ENCODE measurements around the gene STPG3. TPM values are rescaled to one million over a fixed set of nuclear protein-coding genes. Genes with fewer than 3 reads are reported as not detected.

STPG3 gene
- total RNA-seq, 1 donor from 2014 or later, result 0.78 TPM

DNA sequence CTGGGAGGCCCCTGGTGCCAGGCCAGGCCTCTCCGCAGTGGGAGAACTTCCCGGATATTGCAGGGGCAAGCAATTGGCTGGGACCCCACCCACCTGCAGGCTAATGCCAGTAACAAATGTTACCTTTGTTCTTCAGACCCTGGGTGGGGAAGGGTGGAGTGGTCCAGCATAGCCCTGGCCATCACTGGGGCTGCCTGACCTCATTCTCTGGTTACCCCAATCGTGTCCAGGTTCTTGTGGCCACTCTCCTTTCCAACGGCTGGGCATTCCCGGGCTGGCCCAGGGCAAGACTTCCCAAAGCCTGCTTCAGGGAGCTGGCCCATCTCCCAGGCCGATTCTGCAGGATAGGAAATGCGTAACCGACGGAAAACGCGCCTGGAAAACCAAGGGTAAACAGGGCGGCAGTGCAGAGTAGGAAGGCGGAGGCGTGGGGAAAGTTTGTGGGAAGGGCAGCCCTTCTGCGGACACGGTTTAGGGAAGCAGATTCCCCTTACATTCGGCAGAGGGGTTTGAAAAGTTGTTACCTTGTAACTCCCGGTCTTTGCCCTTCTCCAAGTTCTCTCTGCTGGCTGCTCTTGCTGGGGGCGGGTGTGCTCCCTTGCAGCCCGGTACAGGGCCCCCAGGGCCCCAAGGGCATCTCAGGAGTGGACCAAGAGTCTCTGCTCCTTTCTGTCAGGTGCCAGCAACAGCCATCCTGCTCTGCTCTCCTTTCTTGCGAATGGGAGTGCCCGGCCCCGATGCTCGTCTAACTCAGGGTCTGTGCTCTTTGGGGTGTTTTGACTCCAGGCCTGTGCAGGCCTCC lies 47.5 kb downstream of the STPG3 start:
- DNase-seq (ENCODE audit: extremely low spot score, unreplicated experiment), result no peak
- H3K27ac Mint-ChIP-seq (ENCODE audit: unreplicated experiment), result no peak overlapping the region
- TF ChIP-seq, protein P1, sequence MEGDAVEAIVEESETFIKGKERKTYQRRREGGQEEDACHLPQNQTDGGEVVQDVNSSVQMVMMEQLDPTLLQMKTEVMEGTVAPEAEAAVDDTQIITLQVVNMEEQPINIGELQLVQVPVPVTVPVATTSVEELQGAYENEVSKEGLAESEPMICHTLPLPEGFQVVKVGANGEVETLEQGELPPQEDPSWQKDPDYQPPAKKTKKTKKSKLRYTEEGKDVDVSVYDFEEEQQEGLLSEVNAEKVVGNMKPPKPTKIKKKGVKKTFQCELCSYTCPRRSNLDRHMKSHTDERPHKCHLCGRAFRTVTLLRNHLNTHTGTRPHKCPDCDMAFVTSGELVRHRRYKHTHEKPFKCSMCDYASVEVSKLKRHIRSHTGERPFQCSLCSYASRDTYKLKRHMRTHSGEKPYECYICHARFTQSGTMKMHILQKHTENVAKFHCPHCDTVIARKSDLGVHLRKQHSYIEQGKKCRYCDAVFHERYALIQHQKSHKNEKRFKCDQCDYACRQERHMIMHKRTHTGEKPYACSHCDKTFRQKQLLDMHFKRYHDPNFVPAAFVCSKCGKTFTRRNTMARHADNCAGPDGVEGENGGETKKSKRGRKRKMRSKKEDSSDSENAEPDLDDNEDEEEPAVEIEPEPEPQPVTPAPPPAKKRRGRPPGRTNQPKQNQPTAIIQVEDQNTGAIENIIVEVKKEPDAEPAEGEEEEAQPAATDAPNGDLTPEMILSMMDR (IDR thresholded peaks at IDR 0.05), result no peak
- no peaks in the 10 kb centered on the region for H3K9me3 Mint-ChIP-seq (ENCODE audit: unreplicated experiment)
- H3K27me3 Mint-ChIP-seq (ENCODE audit: unreplicated experiment), result peaks cover 11% of the 10 kb centered on the region
- H3K4me3 Mint-ChIP-seq (ENCODE audit: unreplicated experiment), result no peak overlapping the region
- no peaks in the 10 kb centered on the region for H3K36me3 Mint-ChIP-seq (ENCODE audit: unreplicated experiment)
- H3K4me1 Mint-ChIP-seq (ENCODE audit: unreplicated experiment), result peaks cover 20% of the 10 kb centered on the region

DNA sequence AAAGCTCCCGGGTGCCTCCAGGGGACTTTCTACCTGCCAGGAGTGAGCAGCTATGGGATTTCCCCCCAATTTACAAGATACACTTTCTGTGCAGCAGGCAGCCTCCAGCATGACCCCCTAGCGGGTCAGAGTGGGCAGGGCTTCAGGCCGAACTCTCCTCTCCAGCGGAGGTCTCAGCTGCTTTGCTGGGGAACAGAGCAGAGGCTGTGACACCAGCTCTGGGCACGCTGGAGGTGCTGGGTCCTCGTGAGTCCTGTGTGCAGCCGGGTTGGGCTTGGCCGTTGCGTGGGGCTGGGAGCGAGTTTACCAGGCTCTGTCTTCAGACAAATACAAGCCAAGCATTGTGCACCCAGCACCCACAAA lies 48.1 kb downstream of the STPG3 start:
- H3K4me3 Mint-ChIP-seq (ENCODE audit: unreplicated experiment), result no peak overlapping the region
- H3K4me1 Mint-ChIP-seq (ENCODE audit: unreplicated experiment), result peaks cover 22% of the 10 kb centered on the region
- no peaks in the 10 kb centered on the region for H3K36me3 Mint-ChIP-seq (ENCODE audit: unreplicated experiment)
- no peaks in the 10 kb centered on the region for H3K9me3 Mint-ChIP-seq (ENCODE audit: unreplicated experiment)
- no peak overlapping the region for H3K27ac Mint-ChIP-seq (ENCODE audit: unreplicated experiment)
- peaks cover 10% of the 10 kb centered on the region for H3K27me3 Mint-ChIP-seq (ENCODE audit: unreplicated experiment)
- TF ChIP-seq, protein P1 (IDR thresholded peaks at IDR 0.05), result no peak
- no peak for DNase-seq (ENCODE audit: extremely low spot score, unreplicated experiment)

DNA sequence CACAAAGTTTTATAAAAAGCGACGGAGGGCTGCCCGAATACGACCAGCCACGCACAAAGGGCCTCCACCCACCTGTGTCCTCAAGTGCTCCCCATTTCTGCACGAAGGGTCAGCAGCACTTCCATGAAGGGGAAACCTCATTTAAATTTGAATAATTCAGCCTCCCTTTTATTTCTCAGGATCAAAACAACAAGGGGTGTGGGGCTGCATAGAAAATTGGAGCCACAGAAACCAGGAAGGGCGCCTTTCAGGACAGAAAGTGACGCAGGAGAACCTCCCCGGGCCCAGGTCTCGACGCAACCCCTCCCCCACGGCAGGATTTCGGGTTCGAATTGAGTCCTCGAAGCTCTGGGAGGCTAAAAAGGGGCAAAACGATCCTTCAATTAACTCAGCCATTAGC lies 48.9 kb downstream of the STPG3 start:
- no peaks in the 10 kb centered on the region for H3K9me3 Mint-ChIP-seq (ENCODE audit: unreplicated experiment)
- H3K4me1 Mint-ChIP-seq (ENCODE audit: unreplicated experiment), result peaks cover 22% of the 10 kb centered on the region
- H3K4me3 Mint-ChIP-seq (ENCODE audit: unreplicated experiment), result peak overlapping the region; percentile 47
- H3K27ac Mint-ChIP-seq (ENCODE audit: unreplicated experiment), result no peak overlapping the region
- TF ChIP-seq, protein P1 (IDR thresholded peaks at IDR 0.05), result no peak
- H3K27me3 Mint-ChIP-seq (ENCODE audit: unreplicated experiment), result peaks cover 10% of the 10 kb centered on the region
- DNase-seq (ENCODE audit: extremely low spot score, unreplicated experiment), result no peak
- H3K36me3 Mint-ChIP-seq (ENCODE audit: unreplicated experiment), result no peaks in the 10 kb centered on the region

DNA sequence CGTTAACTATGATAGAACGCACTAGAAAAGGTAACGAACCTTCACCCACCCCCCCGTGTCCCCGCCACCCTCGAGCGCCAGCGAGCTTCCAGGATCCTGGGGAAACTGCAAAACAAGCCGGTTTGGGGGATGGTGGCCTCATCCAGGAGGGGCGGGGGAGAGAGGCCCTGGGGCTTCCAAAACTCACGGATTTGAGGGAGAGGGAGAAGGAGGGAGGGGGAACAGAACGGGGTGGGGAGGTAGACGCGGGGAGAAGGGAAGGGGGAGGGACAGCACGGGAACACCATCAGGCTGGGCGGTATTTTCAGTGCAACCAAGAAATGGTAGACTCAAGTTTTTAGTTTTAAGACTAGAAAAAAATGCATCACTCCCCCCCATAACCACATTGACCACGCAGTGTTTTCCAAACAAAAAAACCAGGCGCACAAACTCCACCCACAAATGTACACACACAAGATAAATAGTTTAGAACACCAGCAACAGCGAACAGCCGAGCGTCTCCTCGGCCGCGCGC lies 49.5 kb downstream of the STPG3 start:
- peaks cover 10% of the 10 kb centered on the region for H3K27me3 Mint-ChIP-seq (ENCODE audit: unreplicated experiment)
- peak overlapping the region; percentile 54 for H3K27ac Mint-ChIP-seq (ENCODE audit: unreplicated experiment)
- H3K4me1 Mint-ChIP-seq (ENCODE audit: unreplicated experiment), result peaks cover 22% of the 10 kb centered on the region
- DNase-seq (ENCODE audit: extremely low spot score, unreplicated experiment), result no peak
- H3K4me3 Mint-ChIP-seq (ENCODE audit: unreplicated experiment), result peak overlapping the region; percentile 77
- no peaks in the 10 kb centered on the region for H3K9me3 Mint-ChIP-seq (ENCODE audit: unreplicated experiment)
- TF ChIP-seq, protein P1 (IDR thresholded peaks at IDR 0.05), result no peak
- H3K36me3 Mint-ChIP-seq (ENCODE audit: unreplicated experiment), result no peaks in the 10 kb centered on the region

DNA sequence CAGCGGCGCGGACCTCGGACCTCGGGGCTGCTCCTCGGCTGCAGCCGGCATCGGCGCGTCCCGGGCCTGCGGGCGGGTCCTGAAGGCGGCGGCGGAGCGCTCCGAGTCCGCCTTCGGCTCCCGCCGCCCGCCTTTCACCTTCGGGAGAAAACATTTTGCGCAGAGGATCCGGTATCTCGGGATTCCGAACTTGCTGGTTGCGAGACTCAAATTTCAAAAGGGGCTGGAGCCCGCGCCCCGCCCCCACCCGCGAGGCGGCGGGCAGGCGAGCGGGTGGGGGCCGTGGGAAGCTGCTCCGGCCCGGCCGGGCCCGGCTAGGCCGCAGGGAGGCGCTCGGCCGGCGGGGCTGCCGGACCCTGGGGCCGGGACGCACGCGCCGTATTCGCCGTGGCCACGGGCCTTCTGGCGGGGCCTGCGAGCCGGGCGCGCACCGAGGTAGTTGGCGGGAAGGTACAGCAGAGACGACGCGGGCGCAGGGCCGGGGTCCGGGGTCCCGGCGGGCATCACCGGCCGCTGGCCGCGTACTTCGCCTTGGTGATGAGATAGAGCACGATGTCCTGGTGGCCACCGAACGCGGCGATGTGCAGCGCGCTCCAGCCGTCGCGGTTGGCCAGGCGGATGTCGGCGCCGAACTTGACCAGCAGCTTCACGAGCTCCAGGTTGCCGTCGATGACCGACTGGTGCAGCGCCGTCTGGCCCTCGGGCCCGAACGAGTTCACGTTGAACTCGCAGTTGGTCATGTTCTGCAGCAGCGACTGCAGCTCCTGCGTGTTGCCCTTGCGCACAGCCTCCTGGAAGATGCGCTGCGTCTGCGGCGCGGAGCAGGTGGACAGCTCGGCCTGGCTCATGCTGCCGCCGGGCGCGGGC lies 50.2 kb downstream of the STPG3 start:
- Mint-ChIP-seq H3K4me3 (ENCODE audit: unreplicated experiment) (peak overlapping the region; percentile 77), H3K4me1 (ENCODE audit: unreplicated experiment) (peaks cover 22% of the 10 kb centered on the region), H3K27ac (ENCODE audit: unreplicated experiment) (no peak overlapping the region), H3K9me3 (ENCODE audit: unreplicated experiment) (no peaks in the 10 kb centered on the region), H3K36me3 (ENCODE audit: unreplicated experiment) (no peaks in the 10 kb centered on the region), H3K27me3 (ENCODE audit: unreplicated experiment) (peaks cover 10% of the 10 kb centered on the region)
- no peak for DNase-seq (ENCODE audit: extremely low spot score, unreplicated experiment)
- TF ChIP-seq, protein P1 (IDR thresholded peaks at IDR 0.05), result peak; percentile 53
